Type B pancreatic cell (in vitro differentiated cells): ENCODE data around the gene WNT8A. TPM values are rescaled to one million over a fixed set of nuclear protein-coding genes. Genes with fewer than 3 reads are reported as not detected.

Experiments used
- DNase-seq: peaks from one replicate; pipeline ENCODE4 v3.0.0; 2021; ENCODE audit warnings: mixed read lengths; ENCODE audit not compliant: unreplicated experiment; ENCODE audit errors: extremely low spot score
- H3K27ac Mint-ChIP-seq: 2 replicates; pipeline ENCODE4 v1.8.0; 2021; ENCODE audit warnings: mild to moderate bottlenecking, mixed read lengths
- H3K27me3 Mint-ChIP-seq: 2 replicates; pipeline ENCODE4 v1.8.0; 2021; ENCODE audit warnings: mixed read lengths
- H3K36me3 Mint-ChIP-seq: 2 replicates; pipeline ENCODE4 v1.8.0; 2021; ENCODE audit warnings: mixed read lengths
- H3K4me1 Mint-ChIP-seq: one replicate; pipeline ENCODE4 v1.8.0; 2021; ENCODE audit warnings: mixed read lengths; ENCODE audit not compliant: unreplicated experiment
- H3K4me3 Mint-ChIP-seq: 2 replicates; pipeline ENCODE4 v1.8.0; 2021; ENCODE audit warnings: mild to moderate bottlenecking, mixed read lengths
- H3K9me3 Mint-ChIP-seq: 2 replicates; pipeline ENCODE4 v1.8.0; 2021; ENCODE audit warnings: mixed read lengths
- total RNA-seq: library from RNA; stranded (reverse); gene quantifications from 2 replicates; pipeline ENCODE4 v1.2.1, GENCODE V29; 2021; ENCODE audit warnings: low replicate concordance
- TF ChIP-seq, protein P1 (sequence below): fragments of 200-600 bp; sonication (generic); conservative IDR thresholded peaks from 2 replicates; pipeline ENCODE4 v1.5.0; 2021; ENCODE audit warnings: antibody characterized with exemption, mild to moderate bottlenecking

WNT8A gene
- total RNA-seq, 1 donor from 2014 or later = not detected

DNA sequence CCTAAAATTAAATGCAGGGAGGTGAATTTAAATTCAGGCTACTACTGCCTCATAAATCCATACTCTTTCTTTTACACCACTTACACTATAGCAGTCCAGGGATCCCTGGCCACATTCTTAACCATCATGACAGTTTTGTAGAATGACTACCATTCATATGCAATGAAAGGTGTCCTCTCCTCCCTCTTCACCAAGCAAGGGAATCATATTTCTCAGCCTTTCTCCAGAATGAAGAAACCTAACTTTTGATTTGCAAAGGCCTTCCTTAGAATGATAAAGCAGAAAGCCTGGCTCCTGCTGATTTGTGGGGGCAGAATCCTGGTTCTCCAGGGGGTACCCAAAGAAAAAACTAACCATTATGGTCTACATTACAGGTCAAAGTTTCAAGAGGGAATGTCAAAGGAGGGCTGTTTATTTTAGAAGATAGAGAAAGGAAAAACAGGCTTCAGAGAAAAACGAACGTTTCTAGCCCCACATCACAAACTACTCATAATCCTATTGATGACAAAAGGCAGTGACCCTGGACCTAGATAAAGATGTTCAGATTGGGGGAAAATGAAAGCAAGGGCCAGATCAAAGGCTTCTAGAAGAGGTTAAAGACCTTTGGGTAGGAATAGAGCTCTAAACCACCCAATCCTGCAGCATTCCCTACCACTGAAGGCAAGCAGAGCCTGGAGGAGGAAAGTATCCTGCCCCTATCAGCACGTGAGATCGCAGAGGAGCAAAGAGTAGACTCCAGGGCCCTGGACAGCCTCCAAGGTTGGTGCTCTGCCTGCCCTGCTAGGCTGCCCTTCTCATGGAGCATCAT, 11.5 kb downstream of the WNT8A start:
- Mint-ChIP-seq H3K27ac (no peak overlapping the region), H3K4me1 (no peaks in the 10 kb centered on the region), H3K4me3 (no peak overlapping the region), H3K27me3 (peaks cover 53% of the 10 kb centered on the region), H3K36me3 (no peaks in the 10 kb centered on the region), H3K9me3 (no peaks in the 10 kb centered on the region)
- TF ChIP-seq, protein P1, sequence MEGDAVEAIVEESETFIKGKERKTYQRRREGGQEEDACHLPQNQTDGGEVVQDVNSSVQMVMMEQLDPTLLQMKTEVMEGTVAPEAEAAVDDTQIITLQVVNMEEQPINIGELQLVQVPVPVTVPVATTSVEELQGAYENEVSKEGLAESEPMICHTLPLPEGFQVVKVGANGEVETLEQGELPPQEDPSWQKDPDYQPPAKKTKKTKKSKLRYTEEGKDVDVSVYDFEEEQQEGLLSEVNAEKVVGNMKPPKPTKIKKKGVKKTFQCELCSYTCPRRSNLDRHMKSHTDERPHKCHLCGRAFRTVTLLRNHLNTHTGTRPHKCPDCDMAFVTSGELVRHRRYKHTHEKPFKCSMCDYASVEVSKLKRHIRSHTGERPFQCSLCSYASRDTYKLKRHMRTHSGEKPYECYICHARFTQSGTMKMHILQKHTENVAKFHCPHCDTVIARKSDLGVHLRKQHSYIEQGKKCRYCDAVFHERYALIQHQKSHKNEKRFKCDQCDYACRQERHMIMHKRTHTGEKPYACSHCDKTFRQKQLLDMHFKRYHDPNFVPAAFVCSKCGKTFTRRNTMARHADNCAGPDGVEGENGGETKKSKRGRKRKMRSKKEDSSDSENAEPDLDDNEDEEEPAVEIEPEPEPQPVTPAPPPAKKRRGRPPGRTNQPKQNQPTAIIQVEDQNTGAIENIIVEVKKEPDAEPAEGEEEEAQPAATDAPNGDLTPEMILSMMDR = no peak
- DNase-seq = no peak

DNA sequence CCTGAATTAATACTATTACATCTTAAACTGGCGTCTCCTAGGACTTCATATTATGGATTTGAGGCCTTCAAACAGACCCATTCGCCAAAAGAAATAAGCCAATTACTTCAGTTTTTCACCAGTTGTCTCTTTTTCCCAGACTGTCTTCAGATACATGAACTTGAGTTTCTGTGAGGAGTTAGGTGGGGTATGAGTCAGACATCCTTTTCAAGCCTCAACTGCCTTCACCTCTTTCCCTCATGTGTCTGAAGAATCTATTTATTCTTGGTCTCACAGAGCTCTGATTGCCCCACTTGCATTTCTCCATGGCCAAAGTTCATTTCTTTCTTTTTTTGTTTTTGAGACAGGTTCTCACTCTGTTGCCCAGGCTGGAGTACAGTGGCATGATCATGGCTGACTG, 12.5 kb downstream of the WNT8A start:
- Mint-ChIP-seq H3K9me3 (no peaks in the 10 kb centered on the region), H3K27ac (no peak overlapping the region), H3K4me1 (no peaks in the 10 kb centered on the region), H3K27me3 (peaks cover 52% of the 10 kb centered on the region), H3K4me3 (no peak overlapping the region), H3K36me3 (no peaks in the 10 kb centered on the region)
- no peak for DNase-seq
- TF ChIP-seq, protein P1 = no peak

DNA sequence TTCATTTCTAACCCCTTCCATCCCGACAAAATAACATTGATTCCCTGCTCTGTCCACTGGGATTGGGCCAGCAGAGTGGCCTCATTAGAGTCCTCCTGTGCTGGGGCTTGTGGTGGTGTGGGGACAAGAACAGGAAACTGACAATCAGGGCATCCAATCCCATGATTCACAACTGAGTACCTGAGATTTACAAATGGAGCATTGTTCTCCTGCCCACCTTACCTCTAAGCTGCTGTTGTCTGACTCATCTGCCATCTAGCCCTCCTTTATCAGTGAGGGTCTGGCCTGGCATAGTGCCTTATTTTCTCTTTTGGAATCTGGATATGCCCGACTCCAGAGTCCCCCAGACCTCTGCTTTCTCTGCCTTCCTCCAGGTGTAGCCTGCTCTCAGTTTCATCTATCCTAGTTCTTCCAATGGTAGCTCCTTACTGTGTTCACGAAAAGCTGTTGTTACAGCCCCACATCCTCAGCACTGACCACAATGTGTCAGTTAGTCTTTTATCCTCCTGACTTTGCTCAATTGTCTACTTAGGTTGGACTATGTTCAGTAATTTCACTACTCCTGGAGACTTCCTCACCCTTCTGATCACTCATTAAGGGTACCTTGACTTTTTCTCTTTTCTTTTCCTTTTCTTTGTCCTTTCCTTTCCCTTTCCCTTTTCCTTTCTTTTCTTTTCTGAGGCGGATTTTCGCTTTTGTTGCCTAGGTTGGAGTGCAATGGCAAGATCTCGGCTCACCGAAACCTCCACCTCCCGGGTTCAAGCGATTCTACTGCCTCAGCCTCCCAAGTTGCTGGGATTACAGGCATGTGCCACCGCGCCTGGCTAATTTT, 13.4 kb downstream of the WNT8A start:
- no peak for DNase-seq
- TF ChIP-seq, protein P1 = no peak
- Mint-ChIP-seq H3K27ac (no peak overlapping the region), H3K4me3 (no peak overlapping the region), H3K4me1 (no peaks in the 10 kb centered on the region), H3K36me3 (no peaks in the 10 kb centered on the region), H3K27me3 (peaks cover 49% of the 10 kb centered on the region), H3K9me3 (no peaks in the 10 kb centered on the region)

DNA sequence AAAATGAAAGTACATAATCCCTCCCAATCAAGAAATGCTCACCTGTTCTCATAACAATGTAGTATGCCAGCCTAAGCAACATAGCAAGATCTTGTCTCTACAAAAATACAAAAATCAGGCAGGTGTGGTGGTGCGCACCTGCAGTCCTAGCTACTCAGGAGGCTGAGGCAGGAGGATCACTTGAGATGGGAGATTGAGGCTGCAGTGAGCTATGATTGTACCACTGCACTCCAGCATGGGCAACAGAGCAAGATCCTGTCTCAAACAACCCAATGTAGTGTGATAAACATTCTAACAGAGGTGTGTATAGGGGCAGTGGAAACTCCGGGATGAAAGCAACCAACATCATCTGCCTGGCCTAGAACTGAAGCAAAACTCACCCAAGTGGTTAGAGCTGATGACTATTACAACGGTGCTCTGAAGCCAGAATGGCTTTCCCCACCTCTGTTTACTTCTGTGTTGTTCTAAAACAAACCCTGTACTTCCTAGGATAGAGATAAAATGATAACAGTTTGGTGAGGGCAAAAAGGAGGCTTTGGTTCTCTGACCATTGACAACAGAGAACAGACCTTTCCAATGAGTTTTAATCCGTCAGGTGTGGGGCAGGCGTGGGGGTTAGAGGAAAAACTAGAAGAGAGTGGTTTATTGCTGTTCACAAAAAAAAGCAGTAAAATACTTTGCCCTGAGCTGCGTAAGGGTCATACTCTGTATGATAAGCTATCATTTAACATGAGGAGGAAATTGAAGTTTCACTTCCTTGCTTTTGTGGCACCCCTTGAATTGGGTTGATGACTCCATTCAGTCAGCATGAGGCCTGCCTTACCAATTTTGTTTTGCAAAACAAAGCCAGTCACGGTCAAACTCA, 18.9 kb downstream of the WNT8A start:
- no peaks in the 10 kb centered on the region for H3K9me3 Mint-ChIP-seq
- no peaks in the 10 kb centered on the region for H3K4me1 Mint-ChIP-seq
- TF ChIP-seq, protein P1 = no peak
- H3K27ac Mint-ChIP-seq = no peak overlapping the region
- peaks cover 24% of the 10 kb centered on the region for H3K27me3 Mint-ChIP-seq
- H3K4me3 Mint-ChIP-seq = no peak overlapping the region
- no peaks in the 10 kb centered on the region for H3K36me3 Mint-ChIP-seq
- DNase-seq = no peak

DNA sequence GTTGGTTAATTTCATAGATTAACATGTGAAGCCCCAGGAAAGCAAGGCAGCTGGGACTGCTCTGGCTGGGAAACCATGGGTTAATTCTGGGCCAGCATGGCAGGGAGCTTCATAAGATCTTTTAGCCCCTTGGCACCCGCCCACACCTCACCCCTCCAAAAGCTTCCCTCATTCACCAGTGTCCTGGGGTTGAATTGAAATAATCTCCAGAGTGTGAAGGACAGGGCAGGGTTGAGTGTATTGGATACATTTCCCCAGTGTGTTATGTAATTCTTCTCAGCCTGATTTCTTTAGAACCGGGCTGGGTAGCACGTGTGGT, 19.4 kb downstream of the WNT8A start:
- Mint-ChIP-seq H3K9me3 (no peaks in the 10 kb centered on the region), H3K36me3 (no peaks in the 10 kb centered on the region), H3K4me1 (no peaks in the 10 kb centered on the region), H3K27me3 (peaks cover 25% of the 10 kb centered on the region), H3K4me3 (no peak overlapping the region), H3K27ac (no peak overlapping the region)
- TF ChIP-seq, protein P1 = no peak
- no peak for DNase-seq
